ENCODE results near the gene CAMTA1.

CAMTA1 gene

GRCh38 chr1:7509598-7509997 is 724.3 kb downstream of the CAMTA1 start:
- DNase-seq (ENCODE audit: low read depth in 2 of 2) = no peak

- DNase-seq (ENCODE audit: low read depth in 2 of 2) = no peak
Measured at GRCh38 chr1:7510389-7510931, 725.2 kb downstream of the CAMTA1 start.

DNA sequence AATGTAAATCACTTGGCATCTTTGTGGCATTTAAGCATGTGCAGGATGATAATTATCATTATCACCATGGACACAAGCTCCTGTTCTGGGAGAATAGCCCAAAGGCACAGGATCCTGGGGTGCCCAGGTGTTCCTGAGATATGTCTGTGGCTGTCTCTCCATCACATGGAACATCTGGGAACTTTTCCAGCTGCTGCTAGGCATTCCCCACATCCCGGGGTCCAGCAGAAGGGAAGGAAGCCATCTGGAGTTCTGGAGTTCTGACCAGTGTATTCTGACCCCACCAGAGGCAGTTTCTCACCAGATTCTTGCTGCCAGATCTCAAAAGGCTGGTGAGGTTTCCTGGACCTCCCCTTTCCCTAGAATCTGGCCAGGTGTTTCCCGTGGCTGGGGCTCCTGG is 726.1 kb downstream of the CAMTA1 start:
- no peak for DNase-seq (ENCODE audit: low read depth in 2 of 2)

- DNase-seq (ENCODE audit: low read depth in 2 of 2) = no peak
Measured at GRCh38 chr1:7513081-7513480, 727.8 kb downstream of the CAMTA1 start.

- DNase-seq (ENCODE audit: low read depth in 2 of 2) = no peak
Measured at GRCh38 chr1:7515175-7515574, 729.9 kb downstream of the CAMTA1 start.

DNA sequence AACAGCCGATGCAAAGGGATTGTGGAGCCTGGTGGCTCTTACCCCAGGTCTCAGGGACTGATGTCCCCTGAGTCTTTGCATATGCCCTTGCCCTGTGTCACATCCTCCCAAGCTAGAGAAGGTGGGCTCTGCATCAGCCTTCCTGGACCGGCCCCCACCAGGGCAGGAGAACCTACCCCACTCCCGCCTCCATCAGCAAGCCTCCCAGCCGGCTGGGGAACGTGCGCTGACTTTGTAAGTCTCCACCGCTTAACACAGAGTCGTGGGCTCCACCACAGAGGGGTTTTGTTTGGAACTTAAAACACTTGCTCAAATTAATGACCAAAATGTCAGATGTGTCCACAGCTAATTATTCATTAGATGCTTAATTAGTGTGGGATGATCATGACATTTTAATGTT is 730.6 kb downstream of the CAMTA1 start:
- DNase-seq (ENCODE audit: low read depth in 2 of 2) = no peak

GRCh38 chr1:7516341-7516740 is 731.1 kb downstream of the CAMTA1 start:
- DNase-seq (ENCODE audit: low read depth in 2 of 2) = no peak

DNA sequence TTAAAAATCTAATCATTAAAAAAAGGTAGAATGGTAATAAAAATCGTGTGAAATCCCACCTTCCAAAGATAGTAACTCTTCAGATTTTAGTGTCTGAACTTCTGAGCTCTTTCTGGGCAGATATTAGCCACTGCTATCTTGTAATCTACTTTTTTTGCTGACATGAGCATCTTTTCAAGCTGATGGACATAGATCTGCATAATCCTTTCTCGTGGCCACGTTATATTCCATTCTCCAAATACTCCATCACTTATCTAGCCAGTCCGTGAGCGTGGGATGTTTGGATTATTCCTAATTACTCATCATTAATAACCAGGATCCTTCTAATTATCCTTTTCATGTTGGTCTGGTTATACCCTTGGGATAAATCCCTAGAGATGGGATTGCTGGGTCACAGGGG is 731.7 kb downstream of the CAMTA1 start:
- DNase-seq (ENCODE audit: low read depth in 2 of 2) = no peak

GRCh38 chr1:7517611-7518330 is 732.5 kb downstream of the CAMTA1 start:
- DNase-seq (ENCODE audit: low read depth in 2 of 2) = no peak

GRCh38 chr1:7518411-7518810 is 733.2 kb downstream of the CAMTA1 start:
- DNase-seq (ENCODE audit: low read depth in 2 of 2) = no peak

DNA sequence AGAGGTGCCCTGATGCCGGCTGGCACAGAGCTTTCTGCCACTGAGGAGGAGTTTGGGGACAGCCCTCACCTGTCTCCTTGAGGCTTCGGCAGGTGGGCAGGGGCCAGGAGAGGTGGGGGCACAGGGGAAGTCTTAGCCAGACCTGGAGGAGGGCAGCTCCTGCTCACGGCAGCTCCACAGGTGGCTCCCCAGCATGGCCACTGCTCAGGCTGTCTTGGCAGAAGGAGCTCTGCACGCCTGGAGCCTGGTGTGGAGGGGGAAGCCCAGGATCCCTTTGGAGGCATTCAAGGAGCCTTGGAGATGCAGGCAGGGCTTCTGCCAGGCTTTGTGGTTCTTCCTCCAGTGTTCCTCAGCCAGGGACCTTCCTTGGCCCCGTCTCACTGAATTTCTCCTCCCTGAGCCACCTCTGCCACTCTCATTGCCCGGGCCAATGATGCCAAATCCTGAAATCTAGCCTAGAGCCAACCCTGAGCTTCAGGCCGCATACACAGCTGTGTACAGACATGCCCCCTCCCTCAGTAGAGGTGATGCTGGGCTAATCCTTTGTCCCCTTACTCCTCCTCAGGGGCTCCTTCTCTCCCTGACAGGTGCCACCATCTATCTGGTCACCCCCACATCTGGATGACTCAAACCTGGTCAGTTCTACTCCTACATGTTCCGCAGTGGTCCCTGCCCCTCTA is 734.1 kb downstream of the CAMTA1 start:
- no peak for DNase-seq (ENCODE audit: low read depth in 2 of 2)

- DNase-seq (ENCODE audit: low read depth in 2 of 2) = no peak
Measured at GRCh38 chr1:7519861-7520395, 734.7 kb downstream of the CAMTA1 start.

- no peak for DNase-seq (ENCODE audit: low read depth in 2 of 2)
Measured at GRCh38 chr1:7520496-7520895, 735.2 kb downstream of the CAMTA1 start.

DNA sequence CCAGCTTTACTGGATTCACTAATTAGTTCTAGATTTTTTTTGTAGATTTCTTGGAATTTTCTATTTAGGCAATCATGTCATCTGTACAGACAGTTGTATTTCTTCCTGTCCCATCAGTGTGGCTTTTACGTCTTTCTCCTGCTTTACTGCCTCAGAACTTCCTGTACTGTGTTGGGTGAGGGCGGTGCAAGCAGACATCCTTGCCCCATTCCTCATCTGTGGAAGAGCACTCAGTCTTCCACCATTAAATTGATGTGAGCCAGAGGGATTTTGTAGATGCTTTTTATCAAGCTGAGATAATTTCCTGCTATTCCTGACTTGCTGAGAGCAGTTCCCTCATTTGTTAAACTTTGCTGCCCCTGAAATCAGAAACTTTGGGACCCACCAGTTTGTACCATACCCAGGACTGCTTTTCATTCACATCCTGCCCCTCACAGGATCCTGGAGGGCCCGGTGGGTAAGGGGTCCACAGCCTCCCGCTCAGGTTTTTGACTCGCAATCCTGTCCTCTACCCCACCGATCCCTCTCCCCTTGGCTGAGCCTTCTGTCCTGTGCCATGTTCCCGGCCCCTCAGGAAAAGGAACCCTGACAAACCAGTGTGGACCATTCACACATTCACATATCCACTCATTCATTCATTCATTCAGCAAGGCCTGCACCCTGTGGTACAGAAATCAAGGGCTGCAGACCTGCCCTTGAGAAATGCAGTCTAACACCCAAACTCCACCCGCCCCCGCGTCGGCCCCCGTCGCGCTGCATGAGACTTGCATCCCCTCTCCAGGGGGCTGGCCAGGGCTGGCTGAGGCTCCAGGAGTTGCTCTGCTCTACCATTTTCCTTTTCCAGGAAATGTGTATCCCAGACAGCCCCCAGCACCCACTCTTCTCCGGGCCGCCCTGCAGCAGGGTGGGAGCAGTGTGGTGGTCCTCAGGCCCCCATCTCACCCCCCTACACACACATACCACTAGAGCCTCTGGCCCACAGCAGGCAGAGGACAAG is 739.4 kb downstream of the CAMTA1 start:
- DNase-seq (ENCODE audit: low read depth in 2 of 2) = no peak

DNA sequence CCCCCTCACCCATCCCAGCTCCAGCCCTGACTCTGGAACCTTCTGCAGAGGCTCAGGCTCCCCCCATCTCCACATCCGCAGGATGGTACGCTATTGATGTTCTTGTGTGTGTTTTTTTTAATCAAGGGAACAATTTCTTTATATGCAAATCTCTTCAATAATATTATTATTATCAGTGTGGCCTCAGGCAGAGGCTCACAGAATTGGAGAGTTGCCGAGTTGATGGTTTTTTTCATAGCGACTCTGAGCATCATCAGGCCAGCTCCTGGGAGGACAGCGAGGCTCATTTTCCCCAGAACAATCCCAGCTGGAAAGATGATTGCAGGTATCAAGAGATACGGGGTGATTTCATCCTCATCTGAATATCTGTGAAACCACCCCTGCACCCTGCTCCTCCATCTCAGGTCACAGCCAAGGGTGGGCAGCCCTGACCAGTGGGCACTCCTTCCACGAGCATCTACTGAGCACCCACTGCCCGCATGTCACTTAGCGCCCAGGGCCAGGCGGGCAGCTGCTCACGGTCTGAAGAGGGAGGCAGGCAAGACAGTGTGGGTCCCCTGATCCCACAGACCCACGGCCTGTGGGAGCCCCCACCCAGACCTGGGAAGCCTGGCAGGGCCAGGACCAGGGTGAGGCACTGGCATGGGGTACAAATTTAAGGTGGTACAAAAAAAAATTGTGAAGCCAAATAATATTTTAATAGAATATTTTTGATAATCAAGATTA is 740.2 kb downstream of the CAMTA1 start:
- no peak for DNase-seq (ENCODE audit: low read depth in 2 of 2)

GRCh38 chr1:7526196-7526866 is 741.1 kb downstream of the CAMTA1 start:
- DNase-seq (ENCODE audit: low read depth in 2 of 2) = no peak

DNA sequence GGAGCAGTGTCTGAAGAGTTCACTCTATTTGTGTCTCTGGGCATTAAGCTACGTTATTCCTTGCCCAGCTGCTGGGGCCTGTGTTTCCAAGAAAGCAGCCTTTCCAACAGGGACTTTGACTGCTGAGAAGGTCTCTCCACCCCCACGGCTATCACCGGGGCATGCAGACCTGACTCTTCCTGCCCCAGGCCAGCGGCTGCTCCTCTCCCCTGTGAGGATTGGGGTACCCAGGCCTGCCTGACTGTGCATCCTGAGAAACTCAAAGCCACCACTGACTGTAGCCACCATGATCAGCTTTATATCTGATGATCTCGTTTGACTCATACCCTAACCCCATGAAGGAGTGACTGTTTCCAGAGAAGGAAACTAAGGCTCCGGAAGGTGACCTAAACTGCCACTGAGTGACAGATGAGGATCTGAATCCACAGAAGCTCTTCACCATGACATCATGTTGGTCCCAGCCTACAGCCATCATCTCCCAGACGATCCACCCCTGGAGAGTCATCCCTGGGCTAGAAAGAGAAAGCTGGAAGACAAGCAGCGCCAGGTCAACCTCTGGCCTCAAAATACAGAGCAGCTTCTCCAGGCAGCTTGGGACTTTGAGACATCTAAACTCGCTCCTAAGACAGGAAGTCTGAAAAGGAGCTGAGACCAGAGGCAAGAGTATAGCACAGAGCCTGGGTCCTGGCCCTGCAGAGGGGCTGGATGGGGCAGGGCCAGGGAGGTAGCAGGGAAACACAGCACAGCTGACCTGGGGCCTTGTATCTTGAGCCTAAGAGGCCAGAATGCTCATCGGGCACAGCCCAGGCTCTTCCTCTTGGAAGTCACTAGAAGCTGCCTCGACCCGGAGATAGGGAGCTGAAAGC is 741.8 kb downstream of the CAMTA1 start:
- DNase-seq (ENCODE audit: low read depth in 2 of 2) = no peak

DNA sequence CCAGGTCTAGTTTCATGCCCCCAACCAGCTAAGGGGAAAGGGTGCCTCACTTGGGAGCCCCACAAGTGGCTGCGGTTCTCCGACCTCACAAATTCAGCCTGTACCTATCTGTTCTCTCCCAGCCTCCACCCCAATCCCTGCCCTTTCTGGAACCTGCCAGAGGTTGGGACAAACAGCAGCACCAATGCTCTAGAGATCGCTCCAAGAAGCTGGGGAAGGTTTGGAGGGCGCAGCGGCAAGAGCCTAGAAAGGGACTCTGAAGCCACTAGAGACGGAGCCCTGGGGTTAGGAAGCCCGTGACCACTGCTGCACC is 742.4 kb downstream of the CAMTA1 start:
- no peak for DNase-seq (ENCODE audit: low read depth in 2 of 2)

DNA sequence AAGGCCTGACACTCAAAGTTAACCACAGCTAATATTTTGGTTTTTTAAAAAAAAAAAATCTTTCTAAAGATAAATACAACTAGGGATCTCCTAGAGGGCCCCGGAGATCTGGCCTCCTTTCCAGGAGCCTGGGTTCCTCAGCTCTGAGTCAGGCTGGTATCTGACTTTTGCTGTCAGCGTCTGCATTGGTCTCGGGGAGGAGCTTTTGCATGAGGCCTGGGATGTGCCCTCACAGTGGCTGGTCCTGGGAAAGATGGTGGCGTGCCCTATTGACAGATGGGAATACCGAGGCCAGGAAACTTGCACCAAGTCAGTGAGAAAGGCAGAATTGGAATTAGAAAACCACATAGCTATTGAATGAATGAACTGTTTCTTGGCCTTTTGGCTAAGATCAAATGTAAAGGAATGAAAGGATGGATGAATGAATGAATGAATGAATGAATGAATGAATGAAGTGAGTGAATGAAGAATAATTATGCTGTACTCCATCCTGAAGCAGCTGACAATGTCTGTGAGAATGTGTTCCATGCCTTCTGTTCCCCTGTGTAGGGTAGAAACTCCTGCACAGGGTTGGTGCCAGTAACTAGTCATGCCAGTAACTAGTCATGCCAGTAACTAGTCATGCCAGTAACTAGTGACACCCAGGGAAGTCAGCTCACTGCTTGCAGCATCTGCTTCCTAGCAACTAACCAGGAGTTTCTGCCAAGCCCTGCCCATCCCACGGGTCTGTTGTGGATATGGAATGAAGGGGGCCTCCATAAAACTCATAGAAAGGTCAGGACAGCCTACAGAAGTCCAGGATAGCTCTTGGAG is 743.3 kb downstream of the CAMTA1 start:
- DNase-seq (ENCODE audit: low read depth in 2 of 2) = no peak

All from stimulated activated CD4-positive, alpha-beta T cell treated with anti-CD3 and anti-CD28 coated beads, Interleukin-4, amount 100 ng/mL, for 48 hours (primary cell).